EH (cell line): ENCODE results near the gene RAB44.
A peak's percentile ranks its signal among the peaks of the same experiment; 100 is the strongest.
"Not testable (repeated sequence)": the region's sequence is repeated elsewhere in the genome, so short reads cannot be mapped to it uniquely, and the experiment has no call there.

ENCODE experiments used
- DNase-seq: peaks from one replicate; pipeline ENCODE4 v3.0.0-alpha.2; 2015; ENCODE audit warnings: low read depth

Gene RAB44

DNA sequence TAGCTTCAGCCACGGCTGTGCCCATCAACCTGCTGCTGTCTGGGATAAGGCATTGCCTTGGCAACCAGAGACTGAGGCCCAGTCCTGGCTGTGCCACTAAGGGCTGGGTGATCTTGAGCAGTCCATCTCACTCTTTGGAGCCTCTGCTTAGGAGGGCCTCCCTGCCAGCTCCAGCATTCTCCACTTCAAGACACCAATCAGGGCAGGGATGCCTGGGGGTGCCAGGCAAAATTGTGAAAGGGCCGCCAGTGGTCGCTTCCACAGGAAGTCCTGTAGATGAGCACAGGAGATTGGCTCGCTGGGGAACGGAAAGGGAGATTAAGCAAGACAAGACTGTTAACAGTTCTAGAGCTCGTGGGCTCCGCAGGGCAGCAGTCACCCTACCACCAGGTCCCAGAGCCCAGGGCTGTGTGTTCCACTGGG lies at the start of gene RAB44:
Gene RAB44 (plus strand): TSS at position 346 of the 423 bp plus-strand sequence. CDS start 6,410 bp downstream, outside the sequence.
- no peak for DNase-seq

DNA sequence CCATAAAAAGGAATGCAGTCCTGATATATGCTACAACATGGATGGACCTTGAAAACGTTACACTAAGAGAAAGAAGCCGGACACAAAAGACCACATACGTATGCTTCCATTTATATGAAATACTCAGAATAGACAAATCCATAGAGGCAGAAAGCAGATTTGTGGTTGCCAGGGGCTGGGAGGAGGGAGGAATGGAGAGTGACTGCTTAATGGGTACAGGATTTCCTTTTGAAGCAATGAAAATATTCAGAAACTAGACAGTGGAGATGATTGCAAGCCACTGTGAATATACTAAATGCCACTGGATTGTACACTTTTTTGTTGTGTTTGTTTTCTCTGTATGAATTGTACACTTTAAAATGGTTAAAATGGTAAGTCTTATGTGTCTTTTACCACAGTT lies 48.5 kb upstream of the RAB44 start:
- DNase-seq = no peak

GRCh38 chr6:36649701-36650484 lies 47.7 kb upstream of the RAB44 start:
- no peak for DNase-seq

DNA sequence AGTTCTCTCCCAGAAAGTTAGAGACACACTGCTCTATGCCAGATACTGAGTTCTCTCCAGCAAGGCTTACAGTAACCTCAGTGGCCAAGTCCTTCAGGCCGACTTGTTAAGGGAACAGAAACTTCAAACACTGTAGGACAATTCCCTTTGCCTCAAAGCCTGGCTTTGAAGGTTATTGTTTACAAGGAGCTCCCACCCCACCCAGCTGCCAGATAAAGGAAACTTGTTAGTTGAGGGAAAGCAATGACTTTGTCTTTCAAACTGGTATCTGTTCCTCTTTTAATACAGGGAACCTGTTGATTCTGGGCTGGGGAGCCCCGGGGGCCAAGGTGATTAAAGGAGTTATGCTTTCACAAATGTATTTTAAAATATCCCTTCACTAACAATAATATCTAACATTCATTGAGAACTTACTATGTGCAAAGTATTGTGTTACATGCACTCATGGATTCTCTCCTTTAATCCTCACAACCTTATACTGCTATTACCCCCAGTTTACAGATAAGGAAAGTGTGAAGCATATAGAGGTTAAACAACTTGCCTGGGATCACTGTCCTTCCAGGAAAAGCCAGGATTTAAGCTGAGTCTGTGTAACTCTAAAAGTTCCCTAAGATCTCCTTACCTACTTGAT lies 46.7 kb upstream of the RAB44 start:
- no peak for DNase-seq

GRCh38 chr6:36651659-36652379 lies 45.8 kb upstream of the RAB44 start:
- no peak for DNase-seq

- not testable (repeated sequence) for DNase-seq
Observed at GRCh38 chr6:36654469-36654868, 43.2 kb upstream of the RAB44 start.

GRCh38 chr6:36655085-36655724 lies 42.4 kb upstream of the RAB44 start:
- no peak for DNase-seq

DNA sequence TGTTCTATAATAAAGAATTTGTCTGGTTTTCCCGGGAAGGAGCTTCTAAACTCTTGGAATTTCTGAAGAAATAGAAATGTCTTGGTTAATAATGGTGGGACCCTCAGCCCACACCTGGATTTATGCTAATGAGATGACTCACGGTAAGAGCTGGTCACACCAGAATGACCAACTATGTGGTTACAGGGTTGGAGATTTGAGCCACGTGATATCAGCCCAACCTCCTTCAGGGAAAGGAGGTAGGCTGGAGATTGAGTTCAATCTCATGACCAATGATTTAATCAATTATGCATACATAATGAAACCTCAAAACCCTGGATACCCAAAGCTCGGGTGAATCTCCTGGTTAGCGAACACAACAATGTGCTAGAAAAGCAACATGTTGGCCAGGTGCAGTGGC lies 41.2 kb upstream of the RAB44 start:
- DNase-seq = no peak

- DNase-seq = no peak
Observed at GRCh38 chr6:36657271-36657670, 40.4 kb upstream of the RAB44 start.

DNA sequence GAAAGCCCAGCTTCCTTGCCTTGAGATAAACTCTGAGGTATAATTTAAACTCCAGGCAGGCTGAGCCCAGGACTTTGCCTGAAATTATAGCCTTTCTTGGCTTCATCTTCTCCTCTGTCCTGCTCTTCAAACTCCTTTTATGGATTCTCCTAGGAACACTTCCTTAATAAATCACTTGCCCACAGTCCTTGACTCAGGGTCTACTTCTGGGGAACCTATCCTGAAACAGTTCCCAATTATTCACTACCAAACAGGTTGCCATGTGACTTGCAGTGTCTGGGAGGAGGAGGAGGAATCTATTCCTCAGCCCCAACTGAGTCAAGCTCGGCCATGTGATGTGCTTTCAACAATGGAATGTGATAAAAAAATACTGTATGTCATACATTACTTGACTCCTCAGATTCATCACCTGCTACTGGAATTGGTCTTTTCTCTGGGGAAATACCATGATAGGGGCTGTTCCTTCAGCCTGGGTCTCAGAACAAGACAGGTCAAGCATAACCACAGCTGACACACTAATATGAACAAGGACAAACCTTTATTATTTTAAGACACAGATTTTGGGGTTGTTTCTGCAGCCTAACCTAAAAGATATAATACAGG lies 39.6 kb upstream of the RAB44 start:
- peak; percentile 81 for DNase-seq

DNA sequence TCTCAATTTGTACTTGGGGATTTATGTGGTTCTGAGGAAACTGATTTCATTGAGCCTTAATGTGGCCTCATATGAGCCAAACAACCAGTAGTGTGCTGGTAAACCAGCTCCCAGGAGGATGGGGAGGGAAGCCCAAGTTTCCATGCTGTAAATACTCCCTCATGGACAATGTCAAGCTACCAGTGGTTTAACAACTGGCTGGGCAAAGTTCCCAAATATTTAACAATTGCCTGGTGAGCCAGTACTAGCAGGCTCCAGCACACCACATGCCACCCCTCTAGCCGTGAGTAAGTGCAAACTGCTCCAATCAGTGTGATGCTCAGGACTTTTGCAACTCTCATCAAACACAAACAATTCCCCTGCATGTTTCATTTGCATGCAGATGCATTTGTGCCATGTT lies 38.4 kb upstream of the RAB44 start:
- peak; percentile 90 for DNase-seq

GRCh38 chr6:36660771-36661471 lies 36.7 kb upstream of the RAB44 start:
- DNase-seq = no peak

DNA sequence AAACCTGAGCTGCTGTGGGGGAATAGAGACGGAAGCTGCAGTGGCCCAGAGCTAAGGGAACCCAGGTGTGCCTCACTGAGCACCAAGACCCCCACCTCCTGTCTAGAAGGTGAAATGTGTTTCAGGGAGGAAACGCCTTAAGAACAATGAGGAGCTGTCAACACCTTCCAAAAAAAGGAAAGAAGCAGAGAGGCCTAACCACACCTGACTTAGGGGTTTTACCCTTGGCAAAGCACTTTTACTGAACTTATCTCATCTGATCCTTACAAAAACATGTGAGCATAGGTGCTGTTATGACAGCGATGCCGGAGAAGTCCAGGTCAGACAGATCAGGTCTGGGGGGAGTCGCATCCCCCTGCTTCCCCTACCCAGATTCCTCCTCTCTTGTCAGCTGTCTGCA lies 35.2 kb upstream of the RAB44 start:
- no peak for DNase-seq

DNA sequence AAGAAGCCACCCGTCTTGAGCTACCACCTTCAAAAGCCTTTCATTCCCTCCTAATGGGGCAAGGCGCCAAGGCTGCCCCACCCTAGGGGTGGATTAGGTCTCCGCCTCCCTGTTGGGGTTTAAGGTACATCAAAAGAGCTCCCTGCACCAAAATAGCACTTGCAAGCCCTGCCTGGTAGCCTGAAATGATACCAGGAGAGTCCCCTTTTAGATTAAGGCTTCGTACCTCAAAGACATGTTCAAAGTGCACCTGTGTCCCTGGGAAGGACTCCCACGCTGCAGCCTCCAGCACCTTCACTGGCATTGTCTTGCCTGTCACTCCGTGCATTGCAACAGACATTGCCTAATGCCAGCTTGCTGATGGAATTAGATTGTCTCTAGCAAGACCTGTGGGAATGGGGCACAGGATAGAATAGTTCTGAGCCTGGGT lies 34.8 kb upstream of the RAB44 start:
- DNase-seq = no peak

DNA sequence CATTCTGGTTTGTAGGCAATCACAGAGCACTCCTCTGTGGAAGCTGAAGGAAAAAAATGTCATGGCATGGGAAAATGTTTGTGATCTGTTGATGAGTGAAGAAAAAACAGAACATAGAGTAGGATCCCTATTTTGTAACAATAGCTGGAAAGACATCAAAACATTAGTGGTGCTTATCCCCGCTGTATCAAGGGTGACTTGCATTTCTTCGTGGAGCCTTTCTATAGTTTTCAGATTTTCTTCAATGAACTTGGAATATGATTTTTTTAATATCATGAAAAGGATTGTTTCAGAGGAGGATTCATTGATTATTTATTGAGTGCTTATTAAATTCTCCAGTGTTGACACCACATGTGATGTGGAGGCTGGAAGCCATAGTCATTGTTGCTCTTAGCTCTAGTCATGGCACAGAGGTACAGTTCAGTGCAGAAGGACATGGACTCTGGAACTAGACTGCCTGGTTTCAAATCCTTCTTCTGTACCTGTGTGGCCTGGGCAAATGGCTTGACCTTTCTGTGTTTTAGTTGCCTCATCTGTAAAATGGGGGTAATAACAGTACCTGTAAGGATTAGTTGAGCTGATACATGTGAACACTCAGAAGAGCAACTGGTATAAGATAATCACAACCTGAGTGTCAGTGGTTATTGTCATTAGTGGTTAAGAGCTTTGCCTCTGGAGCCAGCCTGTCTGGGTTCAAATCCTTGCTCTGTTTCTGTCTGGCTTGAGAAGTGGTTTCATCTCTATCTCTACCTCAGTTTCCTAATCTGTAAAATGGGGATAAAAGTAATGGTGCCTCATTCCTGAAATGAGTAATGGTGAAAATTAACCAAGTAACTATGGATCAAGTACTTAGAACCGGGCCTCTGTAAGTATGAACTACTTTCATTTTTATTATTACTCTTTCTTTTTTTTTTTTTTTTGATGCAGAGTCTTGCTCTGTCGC lies 33.9 kb upstream of the RAB44 start:
- no peak for DNase-seq

GRCh38 chr6:36665180-36665579 lies 32.4 kb upstream of the RAB44 start:
- DNase-seq = no peak

GRCh38 chr6:36666287-36666686 lies 31.3 kb upstream of the RAB44 start:
- no peak for DNase-seq

GRCh38 chr6:36666826-36667591 lies 30.6 kb upstream of the RAB44 start:
- peak; percentile 96 for DNase-seq

GRCh38 chr6:36668591-36668990 lies 29.0 kb upstream of the RAB44 start:
- DNase-seq = no peak
